Keratinocyte (primary cell): ENCODE measurements around the gene BMP7. TPM values are rescaled to one million over a fixed set of nuclear protein-coding genes. Genes with fewer than 3 reads are reported as not detected.

Experiments used
- DNase-seq: peaks from one replicate; pipeline ENCODE4 v3.0.0-alpha.2; 2011; ENCODE audit warnings: low read depth, missing footprints, low spot score
- FAIRE-seq: peaks from 2 replicates; lab custom pipeline; 2011; peaks lifted over from hg19 to GRCh38; lab: Jason Lieb, UNC
- H2AFZ ChIP-seq: 2 replicates; pipeline ENCODE4 v1.6.0; 2012; ENCODE audit warnings: low read length, control low read depth, inconsistent platforms; ENCODE audit not compliant: control insufficient read depth
- H3K27ac ChIP-seq: 2 replicates; pipeline ENCODE4 v1.5.1; 2011; ENCODE audit warnings: low read length; ENCODE audit not compliant: control insufficient read depth, insufficient read depth
- H3K27me3 ChIP-seq: 3 replicates; pipeline ENCODE4 v1.6.0; 2011; ENCODE audit warnings: low read length; ENCODE audit not compliant: control insufficient read depth, insufficient read depth; ENCODE audit errors: extremely low read depth
- H3K36me3 ChIP-seq, 2 experiments: 2 replicates in 1 of 2; 3 replicates in 1 of 2; pipeline ENCODE4 v1.5.1; 2011; ENCODE audit warnings: low read length in 2 of 2, mild to moderate bottlenecking in 1 of 2; ENCODE audit not compliant: control insufficient read depth in 2 of 2, insufficient read depth in 2 of 2; ENCODE audit errors: extremely low read depth in 1 of 2
- H3K4me1 ChIP-seq: 3 replicates; pipeline ENCODE4 v1.5.1; 2011; ENCODE audit warnings: low read length; ENCODE audit not compliant: control insufficient read depth, insufficient read depth; ENCODE audit errors: extremely low read depth
- H3K4me2 ChIP-seq: 3 replicates; pipeline ENCODE4 v1.6.0; 2011; ENCODE audit warnings: low read depth, low read length; ENCODE audit not compliant: control insufficient read depth, insufficient read depth; ENCODE audit errors: extremely low read depth
- H3K4me3 ChIP-seq, 3 experiments: fragments of 200-600 bp in 1 of 3; sonication (generic) in 1 of 3; 2 replicates in 2 of 3; 3 replicates in 1 of 3; pipeline ENCODE4 v1.5.1; 2011 to 2016; ENCODE audit warnings: low read length in 3 of 3, mild to moderate bottlenecking in 3 of 3, control low read depth in 2 of 3, inconsistent platforms in 1 of 3, low read depth in 1 of 3, mixed read lengths in 1 of 3, mixed run types in 1 of 3, moderate library complexity in 1 of 3; ENCODE audit not compliant: control insufficient read depth in 2 of 3, insufficient read depth in 2 of 3; ENCODE audit errors: extremely low read depth in 1 of 3
- H3K79me2 ChIP-seq: 2 replicates; pipeline ENCODE4 v1.6.0; 2012; ENCODE audit warnings: low read length; ENCODE audit not compliant: control insufficient read depth, insufficient read depth
- H3K9ac ChIP-seq: 3 replicates; pipeline ENCODE4 v1.6.0; 2011; ENCODE audit warnings: low read length; ENCODE audit not compliant: control insufficient read depth, insufficient read depth; ENCODE audit errors: extremely low read depth
- H3K9me1 ChIP-seq: 3 replicates; pipeline ENCODE4 v1.6.0; 2011; ENCODE audit warnings: low read length; ENCODE audit not compliant: control insufficient read depth, insufficient read depth; ENCODE audit errors: extremely low read depth
- H3K9me3 ChIP-seq: 2 replicates; pipeline ENCODE4 v1.5.1; 2012; ENCODE audit warnings: low read depth, low read length; ENCODE audit not compliant: control insufficient read depth
- H4K20me1 ChIP-seq: 3 replicates; pipeline ENCODE4 v1.6.0; 2011; ENCODE audit warnings: low read length; ENCODE audit not compliant: control insufficient read depth, insufficient read depth; ENCODE audit errors: extremely low read depth
- EZH2 ChIP-seq: IDR thresholded peaks from one replicate; pipeline ENCODE4 v1.6.1; 2012; ENCODE audit warnings: inconsistent platforms, mild to moderate bottlenecking, low read length, moderate library complexity
- dilution Hi-C: fragments of 300-500 bp; cut with MboI; formaldehyde crosslinking; loops from one replicate; pipeline ENCODE4 v1.7.0; 2020; ENCODE audit warnings: low sequenced_read_pairs; ENCODE audit not compliant: extremely low pct_ligation_motif_present
- polyA plus RNA-seq, 5 experiments: library from polyadenylated mRNA; depleted of rRNA in 3 of 5; stranded (reverse) in 3 of 5; stranded (forward) in 1 of 5; unstranded in 1 of 5; fragments of >200 nt; gene quantifications; 1 replicate in 1 of 5; 2 replicates in 3 of 5; 3 replicates in 1 of 5; pipeline versions ENCODE4 v1.2.1 to v1.2.3, GENCODE V29; 2011 to 2012; ENCODE audit warnings: missing spikeins in 2 of 5, low read depth in 1 of 5, low replicate concordance in 1 of 5
- TF ChIP-seq, protein P1 (sequence below), 3 experiments: IDR thresholded peaks in 1 of 3; conservative IDR thresholded peaks in 1 of 3; optimal IDR thresholded peaks in 1 of 3; 2 replicates in 2 of 3; 3 replicates in 1 of 3; pipeline versions ENCODE3 to v1.5.1; 2011; ENCODE audit warnings: low read length in 3 of 3, mild to moderate bottlenecking in 3 of 3, moderate library complexity in 2 of 3, control low read depth in 1 of 3, inconsistent platforms in 1 of 3; ENCODE audit not compliant: insufficient read depth in 2 of 3; ENCODE audit errors: extremely low read depth in 1 of 3

Gene BMP7
- polyA plus RNA-seq, 1 donor (not counting 4 experiments of a cell fraction or from before 2014, with no cell fraction given), result 0.29 TPM

GRCh38 chr20:57163041-57163440 is 103.4 kb downstream of the BMP7 start:
- Histone ChIP-seq H3K27me3 (peaks cover 9% of the 10 kb centered on the region), H3K27ac (no peak overlapping the region)

DNA sequence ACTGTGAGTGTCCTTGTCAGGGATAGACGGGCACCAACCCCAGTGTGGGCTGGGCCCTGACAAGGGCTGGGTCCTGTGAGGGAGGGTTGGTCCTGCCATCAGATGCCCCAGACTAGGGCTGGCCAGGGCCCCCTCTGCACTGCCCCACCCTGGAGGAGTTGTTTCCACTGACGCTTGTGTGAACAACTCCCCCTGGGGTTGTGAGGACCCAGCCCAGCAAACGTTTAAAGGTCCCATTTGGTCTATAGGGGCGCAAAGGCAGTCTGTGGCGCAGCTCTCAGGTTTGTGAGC is 104.1 kb downstream of the BMP7 start:
- TF ChIP-seq, protein P1, sequence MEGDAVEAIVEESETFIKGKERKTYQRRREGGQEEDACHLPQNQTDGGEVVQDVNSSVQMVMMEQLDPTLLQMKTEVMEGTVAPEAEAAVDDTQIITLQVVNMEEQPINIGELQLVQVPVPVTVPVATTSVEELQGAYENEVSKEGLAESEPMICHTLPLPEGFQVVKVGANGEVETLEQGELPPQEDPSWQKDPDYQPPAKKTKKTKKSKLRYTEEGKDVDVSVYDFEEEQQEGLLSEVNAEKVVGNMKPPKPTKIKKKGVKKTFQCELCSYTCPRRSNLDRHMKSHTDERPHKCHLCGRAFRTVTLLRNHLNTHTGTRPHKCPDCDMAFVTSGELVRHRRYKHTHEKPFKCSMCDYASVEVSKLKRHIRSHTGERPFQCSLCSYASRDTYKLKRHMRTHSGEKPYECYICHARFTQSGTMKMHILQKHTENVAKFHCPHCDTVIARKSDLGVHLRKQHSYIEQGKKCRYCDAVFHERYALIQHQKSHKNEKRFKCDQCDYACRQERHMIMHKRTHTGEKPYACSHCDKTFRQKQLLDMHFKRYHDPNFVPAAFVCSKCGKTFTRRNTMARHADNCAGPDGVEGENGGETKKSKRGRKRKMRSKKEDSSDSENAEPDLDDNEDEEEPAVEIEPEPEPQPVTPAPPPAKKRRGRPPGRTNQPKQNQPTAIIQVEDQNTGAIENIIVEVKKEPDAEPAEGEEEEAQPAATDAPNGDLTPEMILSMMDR (optimal IDR thresholded peaks at IDR 0.05 in 1 of 3, IDR thresholded peaks at IDR 0.05 in 1 of 3, conservative IDR thresholded peaks at IDR 0.05 in 1 of 3; ENCODE audit: extremely low read depth in 1 of 3, insufficient read depth in 2 of 3, low read length in 3 of 3), result no peak
- Histone ChIP-seq H3K9ac (no peak overlapping the region), H3K9me3 (no peaks in the 10 kb centered on the region), H3K4me3 (no peak overlapping the region), H2AFZ (no peak overlapping the region), H3K4me2 (no peak overlapping the region), H3K27ac (no peak overlapping the region), H4K20me1 (peaks cover 2% of the 10 kb centered on the region), H3K9me1 (no peaks in the 10 kb centered on the region), H3K27me3 (peaks cover 9% of the 10 kb centered on the region), H3K79me2 (no peaks in the 10 kb centered on the region), H3K36me3 (no peaks in the 10 kb centered on the region), H3K4me1 (no peaks in the 10 kb centered on the region)
- DNase-seq (no peak), FAIRE-seq (no peak)
- dilution Hi-C loops, result no loop called here

More at GRCh38 chr20:57163041-57163440, 103.4 kb downstream of the BMP7 start:
- FAIRE-seq (no peak), DNase-seq (no peak)
- Histone ChIP-seq H3K4me3 (no peak overlapping the region), H3K79me2 (no peaks in the 10 kb centered on the region), H4K20me1 (peaks cover 2% of the 10 kb centered on the region), H3K36me3 (no peaks in the 10 kb centered on the region), H3K9me1 (no peaks in the 10 kb centered on the region), H3K4me1 (no peaks in the 10 kb centered on the region), H3K9ac (no peak overlapping the region), H3K4me2 (no peak overlapping the region), H2AFZ (no peak overlapping the region), H3K9me3 (no peaks in the 10 kb centered on the region)
- dilution Hi-C loops, result no loop called here
- TF ChIP-seq, protein P1 (optimal IDR thresholded peaks at IDR 0.05 in 1 of 3, IDR thresholded peaks at IDR 0.05 in 1 of 3, conservative IDR thresholded peaks at IDR 0.05 in 1 of 3; ENCODE audit: extremely low read depth in 1 of 3, insufficient read depth in 2 of 3, low read length in 3 of 3), result no peak
- no peak for TF ChIP-seq EZH2
